GM12873 (cell line): ENCODE measurements around the gene MICALL2.

ENCODE experiments used
- TF ChIP-seq, protein P1 (sequence below): IDR thresholded peaks from 2 replicates; pipeline ENCODE4 v1.5.1; 2012; ENCODE audit warnings: low read depth, mild to moderate bottlenecking, moderate library complexity, low read length, control low read depth; ENCODE audit not compliant: insufficient read depth; ENCODE audit errors: missing control alignments

The MICALL2 gene

GRCh38 chr7:1450987-1451386 lies 8.3 kb downstream of the MICALL2 start:
- TF ChIP-seq, protein P1, sequence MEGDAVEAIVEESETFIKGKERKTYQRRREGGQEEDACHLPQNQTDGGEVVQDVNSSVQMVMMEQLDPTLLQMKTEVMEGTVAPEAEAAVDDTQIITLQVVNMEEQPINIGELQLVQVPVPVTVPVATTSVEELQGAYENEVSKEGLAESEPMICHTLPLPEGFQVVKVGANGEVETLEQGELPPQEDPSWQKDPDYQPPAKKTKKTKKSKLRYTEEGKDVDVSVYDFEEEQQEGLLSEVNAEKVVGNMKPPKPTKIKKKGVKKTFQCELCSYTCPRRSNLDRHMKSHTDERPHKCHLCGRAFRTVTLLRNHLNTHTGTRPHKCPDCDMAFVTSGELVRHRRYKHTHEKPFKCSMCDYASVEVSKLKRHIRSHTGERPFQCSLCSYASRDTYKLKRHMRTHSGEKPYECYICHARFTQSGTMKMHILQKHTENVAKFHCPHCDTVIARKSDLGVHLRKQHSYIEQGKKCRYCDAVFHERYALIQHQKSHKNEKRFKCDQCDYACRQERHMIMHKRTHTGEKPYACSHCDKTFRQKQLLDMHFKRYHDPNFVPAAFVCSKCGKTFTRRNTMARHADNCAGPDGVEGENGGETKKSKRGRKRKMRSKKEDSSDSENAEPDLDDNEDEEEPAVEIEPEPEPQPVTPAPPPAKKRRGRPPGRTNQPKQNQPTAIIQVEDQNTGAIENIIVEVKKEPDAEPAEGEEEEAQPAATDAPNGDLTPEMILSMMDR, result no peak

DNA sequence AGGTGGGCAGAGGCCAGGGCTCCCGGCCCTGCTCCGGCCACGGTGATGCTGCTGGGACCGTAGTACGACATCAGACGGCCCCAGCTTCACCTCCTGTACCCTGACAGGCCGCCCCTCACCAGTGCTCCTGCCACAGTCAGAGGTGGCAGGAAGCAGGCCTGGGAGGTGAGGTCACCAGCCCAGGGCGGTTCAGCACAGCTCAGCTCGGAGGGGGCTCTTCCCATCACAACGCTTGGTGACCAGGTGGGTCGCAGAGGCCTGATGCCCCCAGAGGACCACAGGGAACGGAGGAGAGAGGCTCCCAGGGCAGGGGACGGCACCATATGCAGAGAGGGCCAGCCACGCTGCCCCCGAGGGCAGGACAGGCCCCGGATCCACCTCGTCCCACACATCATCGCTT lies 8.8 kb downstream of the MICALL2 start:
- TF ChIP-seq, protein P1, result no peak

DNA sequence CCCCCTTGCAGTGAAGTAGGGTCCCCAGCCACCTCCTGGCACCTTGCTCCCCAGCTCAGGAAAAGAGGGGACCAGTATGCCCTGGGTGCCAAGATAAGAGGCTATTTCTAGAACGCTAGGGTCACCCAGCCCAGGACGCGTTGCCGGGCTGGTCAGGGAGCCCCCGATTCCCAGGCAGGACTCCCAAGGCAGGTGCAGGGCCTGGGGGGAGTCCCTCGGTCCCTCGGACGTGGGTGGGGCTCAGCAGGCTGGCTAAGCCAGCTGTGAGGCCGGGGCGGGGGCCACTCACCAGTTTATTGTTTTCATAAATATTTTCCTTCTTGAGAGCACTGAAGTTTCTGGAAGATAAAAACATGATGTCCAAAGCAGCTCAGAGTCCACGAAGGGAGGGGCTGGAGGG lies 9.3 kb downstream of the MICALL2 start:
- TF ChIP-seq, protein P1, result no peak

DNA sequence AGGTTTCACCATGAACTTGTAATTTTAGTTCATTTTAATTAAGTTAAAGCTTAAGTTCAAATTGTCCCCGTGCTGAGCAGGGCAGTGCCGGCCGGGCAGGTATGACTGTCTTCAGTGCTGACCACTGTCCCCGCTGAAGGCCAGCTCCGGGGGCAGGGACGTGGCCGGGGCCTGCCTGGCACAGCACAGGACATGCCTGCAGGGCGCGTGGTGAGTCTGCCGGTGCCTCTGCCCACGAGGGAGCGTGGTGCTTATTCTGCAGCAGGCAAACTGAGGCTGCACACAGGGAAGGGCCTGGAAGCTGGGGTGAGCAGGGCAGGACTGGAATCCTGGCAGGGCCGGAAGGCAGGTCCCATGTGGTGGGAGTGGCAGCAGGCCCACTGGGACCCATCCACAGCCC lies 9.8 kb downstream of the MICALL2 start:
- TF ChIP-seq, protein P1, result no peak

DNA sequence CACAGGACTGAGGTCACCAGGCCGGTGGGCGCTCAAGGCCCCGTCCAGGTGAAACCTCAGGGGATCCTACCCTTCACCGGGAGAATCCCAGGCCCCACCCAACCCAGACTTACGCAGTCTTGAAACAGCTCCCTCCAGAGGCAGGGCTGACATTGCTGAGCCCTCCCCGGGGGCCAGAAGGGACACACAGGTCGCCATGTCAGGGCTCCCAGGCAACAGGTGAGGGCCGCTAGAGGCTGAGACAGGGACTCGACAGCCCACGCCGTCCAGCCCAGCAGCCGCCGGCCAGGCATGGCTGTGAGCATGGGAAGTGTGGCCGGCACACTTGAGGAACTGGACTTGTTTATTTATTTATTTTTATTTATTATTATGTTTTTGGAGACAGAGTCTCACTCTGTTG lies 10.3 kb downstream of the MICALL2 start:
- TF ChIP-seq, protein P1, result peak; percentile 6

- TF ChIP-seq, protein P1, result no peak
Measured at GRCh38 chr7:1447551-1448244, 11.6 kb downstream of the MICALL2 start.

GRCh38 chr7:1447112-1447511 lies 12.2 kb downstream of the MICALL2 start:
- TF ChIP-seq, protein P1, result no peak

- TF ChIP-seq, protein P1, result no peak
Measured at GRCh38 chr7:1446620-1447032, 12.6 kb downstream of the MICALL2 start.
